Renal cortical epithelial cell (primary cell): Measurements from ENCODE around the gene ZBTB2. TPM values are rescaled to one million over a fixed set of nuclear protein-coding genes. Genes with fewer than 3 reads are reported as not detected.
"Not testable (repeated sequence)": the region's sequence is repeated elsewhere in the genome, so short reads cannot be mapped to it uniquely, and the experiment has no call there.

ENCODE experiments used
- DNase-seq: peaks from one replicate; pipeline ENCODE4 v3.0.0-alpha.2; 2011; ENCODE audit warnings: low read depth
- total RNA-seq: library from RNA; depleted of rRNA; stranded (reverse); fragments of >200 nt; gene quantifications from 2 replicates; pipeline ENCODE4 v1.2.3, GENCODE V29; 2014

The ZBTB2 gene
- total RNA-seq, 1 donor from 2014 or later: 8.0 TPM

DNA sequence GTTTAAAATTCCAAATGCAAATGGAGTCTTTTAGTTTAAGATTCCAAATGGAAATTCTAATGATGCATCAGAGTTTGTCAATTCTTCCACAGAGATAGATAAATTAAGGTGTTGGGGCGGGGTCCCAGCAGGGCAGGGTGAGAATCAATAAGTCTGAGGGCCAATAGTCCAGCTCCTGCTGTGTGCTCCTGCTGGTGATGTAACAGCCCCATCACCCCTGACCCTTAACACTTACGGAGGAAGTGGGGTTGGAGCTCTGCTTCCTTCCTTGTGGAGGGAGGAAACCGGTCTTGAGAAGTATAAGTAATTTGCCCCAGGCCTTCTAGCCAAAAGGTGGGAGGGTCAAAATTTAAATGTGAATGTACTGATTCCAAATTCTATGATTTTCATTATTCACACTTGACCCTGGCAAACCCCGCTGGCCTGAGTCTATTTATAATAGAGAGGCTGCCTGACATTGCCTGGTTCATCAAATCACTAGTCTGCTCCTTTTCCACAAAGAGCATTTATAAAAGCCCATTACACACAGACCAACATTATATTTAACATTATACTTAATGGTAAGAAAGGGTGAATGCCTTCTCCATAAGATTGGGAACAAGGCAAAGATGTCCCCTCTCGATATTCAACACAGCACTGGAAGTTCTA is 17.2 kb downstream of the ZBTB2 start:
- DNase-seq: no peak

DNA sequence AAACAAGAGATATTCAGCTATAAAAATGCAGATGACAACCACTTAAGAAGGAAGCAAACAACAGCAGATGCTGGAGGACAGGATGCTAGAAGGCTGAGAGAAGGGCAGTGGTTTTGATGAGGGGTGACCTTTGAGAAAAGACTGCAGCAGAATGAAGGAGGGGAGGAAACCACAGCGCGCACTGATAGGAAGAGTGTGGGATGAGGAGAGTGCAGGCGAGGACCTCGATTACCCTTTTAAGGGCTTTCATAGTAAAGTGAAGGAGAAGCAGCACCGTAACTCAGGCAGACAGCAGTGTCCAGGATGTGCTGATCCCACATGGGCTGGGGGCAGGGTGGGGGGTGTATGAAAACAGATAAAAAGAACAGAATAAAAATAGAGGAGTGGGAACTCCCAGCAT is 19.2 kb downstream of the ZBTB2 start:
- no peak for DNase-seq

DNA sequence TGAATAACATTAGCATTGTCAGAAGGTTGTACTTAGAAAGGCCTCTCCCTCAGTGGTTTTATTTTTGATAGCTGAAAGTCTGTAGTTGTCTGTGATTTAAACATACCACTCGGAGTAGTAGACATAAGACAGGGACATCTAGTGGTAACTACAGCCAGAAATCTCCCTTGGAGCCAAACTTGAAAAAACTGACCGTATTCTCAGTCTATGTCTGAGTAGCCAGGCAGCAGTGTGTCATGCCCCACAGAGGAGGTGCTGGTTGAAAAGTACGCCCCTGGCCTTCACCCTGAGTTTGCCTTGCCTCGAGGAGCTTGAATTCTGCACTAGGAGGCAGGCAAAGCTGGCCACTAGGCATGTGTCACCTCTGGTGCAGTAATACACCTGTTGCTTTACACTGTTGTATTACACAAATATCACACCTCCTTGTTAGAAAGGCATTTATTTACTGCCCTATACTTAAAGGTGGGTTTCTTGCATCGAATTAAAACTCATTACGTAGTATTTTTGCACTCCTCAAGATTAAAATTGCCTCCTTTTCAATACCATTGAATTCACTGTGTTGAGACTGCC is 20.8 kb downstream of the ZBTB2 start:
- no peak for DNase-seq

DNA sequence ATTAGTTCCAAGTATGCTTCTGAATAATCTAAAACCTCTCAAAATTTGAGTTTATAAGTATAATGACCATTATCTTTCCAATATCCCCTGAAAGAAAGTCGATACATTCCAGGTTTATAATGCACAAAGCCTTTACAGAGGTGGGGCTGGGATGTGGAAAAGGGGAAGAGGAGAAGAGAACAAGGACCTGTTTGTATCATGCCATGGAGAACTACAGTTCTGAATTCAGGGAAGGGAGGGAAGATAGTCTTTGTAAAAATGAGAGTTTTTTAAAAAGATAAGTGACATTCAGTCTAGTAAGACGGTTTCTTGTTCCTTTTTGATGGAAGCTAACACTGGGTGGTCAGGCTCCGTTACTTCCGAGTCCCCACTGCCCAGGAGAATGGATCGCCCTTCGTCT is 26.1 kb downstream of the ZBTB2 start:
- no peak for DNase-seq

DNA sequence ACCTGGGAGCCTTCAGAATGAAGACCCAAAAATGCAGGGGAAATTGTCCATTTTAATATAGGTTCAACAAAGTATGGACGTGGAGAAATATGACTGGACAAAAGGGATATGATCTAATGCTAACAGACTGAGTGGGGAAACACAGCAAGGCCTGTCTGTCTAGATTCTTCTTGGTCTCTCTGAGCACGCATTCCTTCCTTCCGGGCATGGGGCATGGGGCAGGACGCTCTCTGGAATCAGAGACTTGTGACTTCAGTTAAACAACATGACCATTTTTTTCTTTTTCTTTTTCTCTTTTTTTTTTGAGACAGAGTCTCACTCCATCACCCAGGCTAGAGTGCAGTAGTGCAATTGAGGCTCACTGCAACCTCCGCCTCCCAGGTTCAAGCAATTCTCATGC is 31.9 kb downstream of the ZBTB2 start:
- no peak for DNase-seq

DNA sequence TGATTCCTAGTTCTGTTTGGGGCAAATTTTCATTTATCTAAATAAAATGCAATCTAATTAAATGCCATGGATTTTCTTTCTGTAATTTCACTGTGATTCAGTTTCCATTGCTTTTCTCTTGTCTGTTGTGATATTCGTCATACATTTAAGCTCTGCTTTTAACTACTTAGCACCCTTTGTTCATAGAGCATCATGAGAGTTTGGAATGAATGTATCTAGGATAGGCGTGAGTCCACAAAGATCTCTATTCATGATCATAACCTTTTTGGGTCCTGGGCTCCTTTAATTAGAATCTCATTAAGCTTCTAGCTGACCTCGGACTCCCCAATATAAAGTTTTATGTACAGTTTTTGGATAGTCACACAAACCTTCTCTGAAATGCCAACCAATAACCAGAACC is 32.9 kb downstream of the ZBTB2 start:
- DNase-seq: no peak

DNA sequence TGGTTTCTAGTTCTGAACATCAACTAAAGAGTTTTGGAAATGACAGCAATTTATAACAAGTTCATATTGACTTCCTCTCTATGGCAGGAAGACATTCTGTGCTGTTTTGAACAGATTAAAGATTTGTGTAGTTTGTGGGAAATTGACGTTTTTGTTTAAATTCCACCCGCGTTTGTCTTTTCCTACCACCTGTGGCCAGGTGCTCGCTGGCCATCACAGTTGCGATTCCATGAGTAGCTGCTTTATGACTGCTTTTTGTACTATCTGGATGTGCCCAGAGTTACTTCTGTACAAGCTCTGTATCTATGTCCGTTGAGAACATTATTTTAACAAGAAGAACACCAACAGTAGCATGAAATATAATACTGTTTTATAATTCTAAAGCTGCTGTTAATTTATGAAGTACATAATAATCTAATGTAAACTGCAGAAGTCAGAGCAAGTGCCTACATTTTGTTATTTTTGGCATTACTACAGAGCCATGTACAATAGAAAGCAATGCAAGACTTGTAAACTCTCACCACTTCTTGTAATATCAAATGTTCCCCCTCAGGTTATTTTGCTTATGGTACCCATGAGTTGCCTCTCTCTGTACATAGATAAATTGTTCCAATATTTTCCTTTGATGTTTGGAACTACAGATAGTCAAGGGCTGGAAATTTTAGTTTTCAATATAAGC is 33.5 kb downstream of the ZBTB2 start:
- DNase-seq: no peak

DNA sequence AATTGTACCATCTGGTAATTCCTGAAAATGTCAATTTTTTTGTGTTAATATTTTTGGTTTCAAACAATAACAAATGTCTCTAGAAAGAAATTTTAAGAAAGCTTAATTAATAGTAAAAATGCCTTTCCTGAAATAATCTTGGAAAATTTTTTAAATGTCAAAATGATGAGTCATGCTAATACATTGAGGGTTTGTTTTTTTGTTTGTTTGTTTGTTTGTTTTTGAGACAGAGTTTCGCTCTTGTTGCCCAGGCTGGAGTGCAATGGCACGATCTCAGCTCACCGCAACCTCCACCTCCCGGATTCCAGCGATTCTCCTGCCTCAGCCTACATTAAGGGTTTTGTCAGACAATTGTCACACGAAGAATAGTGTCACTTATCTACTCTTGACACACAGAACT is 34.4 kb downstream of the ZBTB2 start:
- DNase-seq: not testable (repeated sequence)

DNA sequence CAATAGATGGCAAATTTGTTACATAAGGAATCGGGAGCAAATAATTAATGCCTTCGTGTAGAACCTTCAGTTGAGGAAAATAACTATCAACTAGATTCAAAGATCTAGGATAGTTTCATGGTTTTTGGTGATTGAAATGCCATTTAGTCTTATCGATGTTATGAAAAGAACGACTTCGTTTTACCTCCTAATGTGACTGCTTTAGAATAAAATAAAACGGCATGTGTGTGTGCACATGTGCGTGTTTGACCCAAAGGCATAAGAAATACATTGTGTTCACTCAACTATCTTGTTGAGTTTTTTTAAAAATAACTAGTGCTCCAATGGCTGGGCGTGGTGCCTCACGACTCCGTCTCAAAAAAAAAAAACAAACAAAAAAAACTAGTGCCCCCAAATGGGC is 37.6 kb downstream of the ZBTB2 start:
- no peak for DNase-seq

DNA sequence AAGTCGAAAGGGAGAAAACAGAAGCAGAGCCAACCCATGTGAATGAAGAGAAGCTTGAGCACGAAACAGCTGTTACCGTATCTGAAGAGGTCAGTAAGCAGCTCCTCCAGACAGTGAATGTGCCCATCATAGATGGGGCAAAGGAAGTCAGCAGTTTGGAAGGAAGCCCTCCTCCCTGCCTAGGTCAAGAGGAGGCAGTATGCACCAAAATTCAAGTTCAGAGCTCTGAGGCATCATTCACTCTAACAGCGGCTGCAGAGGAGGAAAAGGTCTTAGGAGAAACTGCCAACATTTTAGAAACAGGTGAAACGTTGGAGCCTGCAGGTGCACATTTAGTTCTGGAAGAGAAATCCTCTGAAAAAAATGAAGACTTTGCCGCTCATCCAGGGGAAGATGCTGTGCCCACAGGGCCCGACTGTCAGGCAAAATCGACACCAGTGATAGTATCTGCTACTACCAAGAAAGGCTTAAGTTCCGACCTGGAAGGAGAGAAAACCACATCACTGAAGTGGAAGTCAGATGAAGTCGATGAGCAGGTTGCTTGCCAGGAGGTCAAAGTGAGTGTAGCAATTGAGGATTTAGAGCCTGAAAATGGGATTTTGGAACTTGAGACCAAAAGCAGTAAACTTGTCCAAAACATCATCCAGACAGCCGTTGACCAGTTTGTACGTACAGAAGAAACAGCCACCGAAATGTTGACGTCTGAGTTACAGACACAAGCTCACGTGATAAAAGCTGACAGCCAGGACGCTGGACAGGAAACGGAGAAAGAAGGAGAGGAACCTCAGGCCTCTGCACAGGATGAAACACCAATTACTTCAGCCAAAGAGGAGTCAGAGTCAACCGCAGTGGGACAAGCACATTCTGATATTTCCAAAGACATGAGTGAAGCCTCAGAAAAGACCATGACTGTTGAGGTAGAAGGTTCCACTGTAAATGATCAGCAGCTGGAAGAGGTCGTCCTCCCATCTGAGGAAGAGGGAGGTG is 38.7 kb downstream of the ZBTB2 start:
- no peak for DNase-seq

DNA sequence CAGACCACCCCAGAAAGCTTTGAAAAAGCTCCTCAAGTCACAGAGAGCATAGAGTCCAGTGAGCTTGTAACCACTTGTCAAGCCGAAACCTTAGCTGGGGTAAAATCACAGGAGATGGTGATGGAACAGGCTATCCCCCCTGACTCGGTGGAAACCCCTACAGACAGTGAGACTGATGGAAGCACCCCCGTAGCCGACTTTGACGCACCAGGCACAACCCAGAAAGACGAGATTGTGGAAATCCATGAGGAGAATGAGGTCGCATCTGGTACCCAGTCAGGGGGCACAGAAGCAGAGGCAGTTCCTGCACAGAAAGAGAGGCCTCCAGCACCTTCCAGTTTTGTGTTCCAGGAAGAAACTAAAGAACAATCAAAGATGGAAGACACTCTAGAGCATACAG is 39.6 kb downstream of the ZBTB2 start:
- no peak for DNase-seq

DNA sequence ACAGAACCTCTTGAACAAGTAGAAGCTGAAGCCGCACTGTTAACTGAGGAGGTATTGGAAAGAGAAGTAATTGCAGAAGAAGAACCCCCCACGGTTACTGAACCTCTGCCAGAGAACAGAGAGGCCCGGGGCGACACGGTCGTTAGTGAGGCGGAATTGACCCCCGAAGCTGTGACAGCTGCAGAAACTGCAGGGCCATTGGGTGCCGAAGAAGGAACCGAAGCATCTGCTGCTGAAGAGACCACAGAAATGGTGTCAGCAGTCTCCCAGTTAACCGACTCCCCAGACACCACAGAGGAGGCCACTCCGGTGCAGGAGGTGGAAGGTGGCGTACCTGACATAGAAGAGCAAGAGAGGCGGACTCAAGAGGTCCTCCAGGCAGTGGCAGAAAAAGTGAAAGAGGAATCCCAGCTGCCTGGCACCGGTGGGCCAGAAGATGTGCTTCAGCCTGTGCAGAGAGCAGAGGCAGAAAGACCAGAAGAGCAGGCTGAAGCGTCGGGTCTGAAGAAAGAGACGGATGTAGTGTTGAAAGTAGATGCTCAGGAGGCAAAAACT is 40.1 kb downstream of the ZBTB2 start:
- no peak for DNase-seq

DNA sequence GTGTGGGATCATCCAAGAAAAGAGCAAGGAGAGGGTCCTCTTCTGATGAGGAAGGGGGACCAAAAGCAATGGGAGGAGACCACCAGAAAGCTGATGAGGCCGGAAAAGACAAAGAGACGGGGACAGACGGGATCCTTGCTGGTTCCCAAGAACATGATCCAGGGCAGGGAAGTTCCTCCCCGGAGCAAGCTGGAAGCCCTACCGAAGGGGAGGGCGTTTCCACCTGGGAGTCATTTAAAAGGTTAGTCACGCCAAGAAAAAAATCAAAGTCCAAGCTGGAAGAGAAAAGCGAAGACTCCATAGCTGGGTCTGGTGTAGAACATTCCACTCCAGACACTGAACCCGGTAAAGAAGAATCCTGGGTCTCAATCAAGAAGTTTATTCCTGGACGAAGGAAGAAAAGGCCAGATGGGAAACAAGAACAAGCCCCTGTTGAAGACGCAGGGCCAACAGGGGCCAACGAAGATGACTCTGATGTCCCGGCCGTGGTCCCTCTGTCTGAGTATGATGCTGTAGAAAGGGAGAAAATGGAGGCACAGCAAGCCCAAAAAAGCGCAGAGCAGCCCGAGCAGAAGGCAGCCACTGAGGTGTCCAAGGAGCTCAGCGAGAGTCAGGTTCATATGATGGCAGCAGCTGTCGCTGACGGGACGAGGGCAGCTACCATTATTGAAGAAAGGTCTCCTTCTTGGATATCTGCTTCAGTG is 40.8 kb downstream of the ZBTB2 start:
- no peak for DNase-seq

DNA sequence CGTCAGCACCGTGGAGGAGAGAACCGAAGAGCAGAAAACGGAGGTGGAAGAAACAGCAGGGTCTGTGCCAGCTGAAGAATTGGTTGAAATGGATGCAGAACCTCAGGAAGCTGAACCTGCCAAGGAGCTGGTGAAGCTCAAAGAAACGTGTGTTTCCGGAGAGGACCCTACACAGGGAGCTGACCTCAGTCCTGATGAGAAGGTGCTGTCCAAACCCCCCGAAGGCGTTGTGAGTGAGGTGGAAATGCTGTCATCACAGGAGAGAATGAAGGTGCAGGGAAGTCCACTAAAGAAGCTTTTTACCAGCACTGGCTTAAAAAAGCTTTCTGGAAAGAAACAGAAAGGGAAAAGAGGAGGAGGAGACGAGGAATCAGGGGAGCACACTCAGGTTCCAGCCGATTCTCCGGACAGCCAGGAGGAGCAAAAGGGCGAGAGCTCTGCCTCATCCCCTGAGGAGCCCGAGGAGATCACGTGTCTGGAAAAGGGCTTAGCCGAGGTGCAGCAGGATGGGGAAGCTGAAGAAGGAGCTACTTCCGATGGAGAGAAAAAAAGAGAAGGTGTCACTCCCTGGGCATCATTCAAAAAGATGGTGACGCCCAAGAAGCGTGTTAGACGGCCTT is 41.6 kb downstream of the ZBTB2 start:
- no peak for DNase-seq

DNA sequence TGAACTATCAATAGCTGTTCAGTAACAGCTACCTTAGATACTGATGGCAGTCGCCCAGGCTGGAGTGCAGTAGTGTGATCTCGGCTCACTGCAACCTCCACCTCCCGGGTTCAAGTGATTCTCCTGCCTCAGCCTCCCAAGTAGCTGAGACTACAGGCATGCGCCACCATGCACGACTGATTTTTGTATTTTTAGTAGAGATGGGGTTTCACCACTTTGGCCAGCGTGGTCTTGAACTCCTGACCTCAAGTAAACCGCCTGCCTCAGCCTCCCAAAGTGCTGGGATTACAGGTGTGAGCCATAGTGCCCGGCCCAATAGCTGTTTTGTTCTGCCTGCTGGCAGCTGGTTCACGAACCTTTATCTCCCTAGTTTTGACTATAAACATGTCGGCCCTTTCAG is 48.6 kb downstream of the ZBTB2 start:
- DNase-seq: not testable (repeated sequence)

DNA sequence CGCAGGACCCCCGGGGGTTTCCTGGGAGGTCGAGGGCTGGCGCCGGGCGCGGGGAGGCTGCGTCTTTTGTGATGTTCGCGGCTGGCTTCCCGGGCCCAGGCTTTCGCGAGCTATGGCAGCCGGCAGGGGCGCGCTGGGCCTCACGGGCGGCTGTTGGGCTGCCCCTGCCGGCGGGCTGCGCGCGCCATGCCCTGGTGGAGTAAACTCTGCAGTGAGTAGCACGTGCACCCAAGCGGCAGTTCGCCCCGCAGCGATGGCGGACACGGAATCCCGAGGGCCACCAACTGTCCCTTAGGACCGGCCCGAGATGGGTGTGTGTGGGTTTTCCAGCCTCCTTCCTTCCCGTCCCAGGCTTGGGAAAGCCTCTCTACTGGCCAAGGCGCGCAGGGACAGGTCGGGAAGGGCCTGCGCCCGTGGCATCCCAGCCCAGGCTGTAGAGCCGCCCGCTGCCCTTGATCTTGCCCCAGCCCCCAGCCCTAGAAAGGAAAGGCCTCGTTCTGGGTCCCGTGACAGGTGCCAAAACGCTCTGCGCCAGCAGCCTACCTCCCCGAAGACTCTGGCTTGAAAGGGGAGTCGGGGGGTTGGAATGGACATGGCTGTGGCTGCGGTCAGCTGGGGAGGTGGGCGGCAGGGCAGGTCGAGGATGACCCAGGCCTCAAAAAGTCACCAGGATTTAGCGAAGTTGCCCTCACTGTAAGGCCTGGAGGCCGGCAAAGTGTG is 49.7 kb downstream of the ZBTB2 start:
- DNase-seq: no peak

DNA sequence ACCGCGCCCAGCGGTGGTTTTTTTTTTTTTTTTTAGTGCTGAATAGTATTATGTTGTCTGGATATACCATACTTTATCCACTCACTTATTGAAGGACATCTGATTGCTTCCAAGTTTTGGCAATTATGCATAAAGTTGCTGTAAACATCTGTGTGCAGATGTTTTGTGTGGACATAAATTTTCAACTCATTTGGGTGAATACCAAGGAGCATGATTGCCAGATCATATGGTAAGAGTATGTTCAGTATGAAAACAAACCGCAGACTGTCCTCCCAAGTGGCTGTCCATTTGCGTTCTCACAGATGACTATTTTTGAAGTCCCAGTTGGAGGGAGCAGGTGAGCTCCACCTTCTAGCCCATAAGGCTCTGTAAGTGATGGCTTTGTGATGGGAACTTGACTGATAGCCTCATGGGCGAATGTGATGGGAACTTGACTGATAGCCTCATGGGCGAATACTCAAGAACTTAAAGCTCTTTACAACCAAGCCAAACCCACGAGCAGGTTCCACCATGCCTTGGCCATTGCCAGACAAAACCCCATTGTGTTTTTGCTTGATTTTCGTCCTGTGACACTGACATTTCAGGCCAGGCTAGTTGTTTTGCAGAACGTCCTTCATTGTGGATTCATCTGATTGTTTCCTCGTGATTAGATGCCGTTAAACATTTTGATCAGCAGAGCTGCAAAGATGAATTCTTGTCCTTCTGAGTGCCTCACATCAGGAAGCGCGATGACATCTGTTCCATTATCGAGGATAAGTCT is 51.0 kb downstream of the ZBTB2 start:
- no peak for DNase-seq

DNA sequence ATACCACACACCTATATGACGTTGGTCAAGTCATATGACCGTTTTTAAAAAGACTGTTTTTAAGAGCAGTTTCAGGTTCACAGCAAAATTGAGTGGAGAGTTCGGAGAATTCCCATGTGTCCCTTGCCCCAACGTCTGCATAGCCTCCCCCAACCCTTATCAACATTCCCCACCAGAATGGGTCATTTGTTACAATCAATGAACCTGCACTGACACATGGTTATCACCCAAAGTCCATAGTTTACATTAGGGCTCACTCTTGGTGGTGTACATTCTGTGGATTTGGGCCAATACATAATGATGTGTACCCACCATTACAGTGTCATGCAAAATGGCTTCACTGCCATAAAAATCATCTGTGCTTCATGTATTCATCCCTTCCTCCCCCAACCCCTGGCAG is 52.0 kb downstream of the ZBTB2 start:
- DNase-seq: no peak

DNA sequence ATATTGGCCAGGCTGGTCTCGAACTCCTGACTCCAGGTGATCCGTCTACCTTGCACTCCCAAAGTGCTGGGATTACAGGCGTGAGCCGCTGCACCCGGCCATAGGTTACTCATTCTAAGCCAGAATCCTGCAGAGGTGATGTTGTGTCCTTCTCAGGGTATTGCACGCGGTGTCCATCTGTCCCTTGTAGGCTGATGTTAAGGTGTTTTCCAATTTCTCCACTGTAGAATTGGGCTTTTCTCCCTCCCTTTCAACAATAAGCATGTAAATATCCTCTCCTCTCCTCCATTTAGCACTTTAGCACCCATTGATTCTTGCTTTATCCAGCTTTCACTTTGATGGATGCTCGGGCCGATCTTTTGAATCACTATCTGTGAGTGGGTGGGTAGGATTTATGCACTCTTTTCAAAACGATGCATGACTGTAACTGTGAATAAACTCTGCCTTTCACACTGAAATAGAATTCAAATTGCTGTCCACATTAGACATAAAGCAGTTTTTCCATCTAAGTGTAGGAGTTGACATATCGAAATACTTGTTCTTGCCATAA is 52.6 kb downstream of the ZBTB2 start:
- DNase-seq: no peak
